Measurements from ENCODE around the gene ARL16.

GRCh38 chr17:81684442-81684911 lies 880 bp upstream of the ARL16 start:
- TF ChIP-seq CTCF (IDR thresholded peaks at IDR 0.05) (no peak), ZFX (IDR thresholded peaks at IDR 0.05; ENCODE audit: borderline replicate concordance) (no peak)

Measured in 22Rv1 (cell line).